GM12878 (cell line): ENCODE data around the gene RNF167. TPM values are rescaled to one million over a fixed set of nuclear protein-coding genes. Genes with fewer than 3 reads are reported as not detected.
A peak's percentile ranks its signal among the peaks of the same experiment; 100 is the strongest.

Experiments used
- ATAC-seq: fragments of 200-7000 bp; cut with Tn5 transposase; 3 replicates; pipeline ENCODE4 v1.9.1; 2020; ENCODE audit warnings: mild to moderate bottlenecking, moderate library complexity
- Bru-seq: library from RNA; stranded (reverse); fragments of 400-500 nt; gene quantifications from one replicate; lab custom pipeline; 2021; lab: Mats Ljungman, UMichigan
- BruChase-seq, 2 experiments: library from RNA; stranded (reverse); fragments of 400-500 nt; gene quantifications; one replicate each; lab custom pipeline; 2021; lab: Mats Ljungman, UMichigan
- BruUV-seq: library from RNA; stranded (reverse); fragments of 400-500 nt; replicated peaks from 2 replicates; lab custom pipeline; 2021; lab: Mats Ljungman, UMichigan
- CTCF ChIA-PET: fragments of 300-600 bp; sonication (Branson Sonifier 250); formaldehyde crosslinking; extraction: SDS; loops from one replicate; lab custom pipeline; 2021; ENCODE audit warnings: inconsistent platforms; lab: Yijun Ruan, JAX
- POLR2A ChIA-PET: fragments of 350-600 bp; formaldehyde crosslinking; extraction: SDS; loops from one replicate; lab custom pipeline; 2021; ENCODE audit warnings: inconsistent platforms; lab: Charles Lee
- RAD21 ChIA-PET: fragments of 300-600 bp; sonication (Branson Sonifier 250); formaldehyde crosslinking; loops from one replicate; lab custom pipeline; 2023; ENCODE audit warnings: antibody characterized with exemption; ENCODE audit not compliant: unreplicated experiment; lab: Charles Lee
- SMC1A ChIA-PET: fragments of 300-600 bp; sonication (Branson Sonifier 250); formaldehyde crosslinking; loops from one replicate; lab custom pipeline; 2023; ENCODE audit not compliant: unreplicated experiment, uncharacterized antibody; lab: Charles Lee
- DNase-seq: peaks from one replicate; pipeline ENCODE4 v3.0.0-alpha.2; 2011; ENCODE audit warnings: low read depth, low spot score
- FAIRE-seq: peaks from 3 replicates; lab custom pipeline; 2011; peaks lifted over from hg19 to GRCh38; lab: Jason Lieb, UNC
- H2AFZ ChIP-seq: 2 replicates; pipeline ENCODE4 v1.6.0; 2011; ENCODE audit warnings: low read depth, low read length, control low read depth; ENCODE audit not compliant: control insufficient read depth
- H3K27ac ChIP-seq: 2 replicates; pipeline ENCODE4 v1.5.1; 2011; ENCODE audit warnings: control low read depth; ENCODE audit not compliant: control insufficient read depth, insufficient read depth
- H3K27me3 ChIP-seq, 2 experiments: replicated peaks in 1 of 2; 2 replicates each; pipeline versions ENCODE4 v1.6.0 to v1.6.1; 2011; ENCODE audit warnings: low read length in 1 of 2; ENCODE audit not compliant: control insufficient read depth in 2 of 2, insufficient read depth in 2 of 2
- H3K36me3 ChIP-seq, 2 experiments: 2 replicates each; pipeline ENCODE4 v1.5.1; 2011; ENCODE audit warnings: low read length in 1 of 2; ENCODE audit not compliant: control insufficient read depth in 2 of 2, insufficient read depth in 2 of 2
- H3K4me1 ChIP-seq: 2 replicates; pipeline ENCODE4 v1.6.1; 2011; ENCODE audit warnings: mild to moderate bottlenecking, low read length, moderate library complexity, mixed read lengths; ENCODE audit not compliant: control insufficient read depth, insufficient read depth
- H3K4me2 ChIP-seq: 2 replicates; pipeline ENCODE4 v1.6.0; 2011; ENCODE audit warnings: control low read depth; ENCODE audit not compliant: control insufficient read depth, insufficient read depth
- H3K4me3 ChIP-seq: fragments of 200-600 bp; sonication (generic); 2 replicates; pipeline ENCODE4 v1.5.1; 2016
- H3K79me2 ChIP-seq: 2 replicates; pipeline ENCODE4 v1.6.0; 2011; ENCODE audit warnings: low read length; ENCODE audit not compliant: control insufficient read depth, insufficient read depth
- H3K9ac ChIP-seq: 2 replicates; pipeline ENCODE4 v1.8.0; 2011; ENCODE audit warnings: low read length, control low read depth, mixed read lengths; ENCODE audit not compliant: control insufficient read depth, insufficient read depth
- H3K9me3 ChIP-seq: replicated peaks from 3 replicates; pipeline ENCODE4 v1.5.1; 2011; ENCODE audit warnings: mild to moderate bottlenecking, low read length; ENCODE audit not compliant: control insufficient read depth, insufficient read depth
- H4K20me1 ChIP-seq: 2 replicates; pipeline ENCODE4 v1.6.0; 2011; ENCODE audit not compliant: control insufficient read depth, insufficient read depth
- FOXM1 ChIP-seq: IDR thresholded peaks from 2 replicates; pipeline ENCODE4 v1.6.1; 2012; ENCODE audit warnings: low read depth, mild to moderate bottlenecking, inconsistent platforms, low read length, moderate library complexity
- MAX ChIP-seq: IDR thresholded peaks from 2 replicates; pipeline ENCODE4 v1.6.1; 2012; ENCODE audit warnings: low read depth, low read length, improper control_type of control experiment
- NFYB ChIP-seq: IDR thresholded peaks from 2 replicates; pipeline ENCODE4 v1.6.1; 2011; ENCODE audit warnings: low read depth, mild to moderate bottlenecking, low read length, improper control_type of control experiment, moderate library complexity; ENCODE audit not compliant: insufficient read depth
- NKRF ChIP-seq: fragments of 450-650 bp; conservative IDR thresholded peaks from 2 replicates; pipeline ENCODE4 v1.6.1; 2017; ENCODE audit warnings: mild to moderate bottlenecking, moderate library complexity
- NR2F1 ChIP-seq: fragments of 450-650 bp; conservative IDR thresholded peaks from 2 replicates; pipeline ENCODE4 v1.6.1; 2017; ENCODE audit warnings: mild to moderate bottlenecking
- SREBF2 ChIP-seq: IDR thresholded peaks from 2 replicates; pipeline ENCODE4 v1.6.1; 2012; ENCODE audit warnings: mild to moderate bottlenecking, low read length
- ZBED1 ChIP-seq: IDR thresholded peaks from 2 replicates; pipeline ENCODE4 v1.6.1; 2016; ENCODE audit warnings: borderline replicate concordance
- ZBTB11 ChIP-seq: fragments of 450-650 bp; formaldehyde crosslinking; IDR thresholded peaks from 2 replicates; pipeline ENCODE4 v1.5.0; 2022; ENCODE audit warnings: mild to moderate bottlenecking, missing genetic modification characterization
- ZNF24 ChIP-seq: fragments of 450-650 bp; IDR thresholded peaks from 2 replicates; pipeline ENCODE4 v1.6.1; 2017; ENCODE audit warnings: antibody characterized with exemption, mild to moderate bottlenecking
- WGBS: methylation state at CpG from one replicate; pipeline ENCODE4 v1.1.6; 2016; ENCODE audit warnings: low lambda C conversion rate; ENCODE audit not compliant: insufficient replicate concordance, insufficient coverage; ENCODE audit errors: missing lambda C conversion rate; 5-methylcytosine and 5-hydroxymethylcytosine counted together
- in situ Hi-C: fragments of 300-500 bp; cut with MboI; formaldehyde crosslinking; loops from 9 replicates; pipeline ENCODE4 v1.14.3; 2018; ENCODE audit warnings: mixed read lengths
- intact Hi-C: fragments of 100-400 bp; cut with micrococcal nuclease; formaldehyde crosslinking; loops from one replicate; pipeline ENCODE4 v1.14.2; 2022; ENCODE audit not compliant: unreplicated experiment
- long read RNA-seq, 2 experiments: library from polyadenylated mRNA; unstranded; transcript quantifications; one replicate each; pipeline ENCODE4 v2.0.0, GENCODE V29; 2019 to 2020
- polyA minus RNA-seq, 3 experiments: library from RNA; depleted of rRNA, polyadenylated mRNA; stranded (reverse); fragments of >200 nt; gene quantifications; 2 replicates each; pipeline ENCODE4 v1.2.3, GENCODE V29; 2011
- polyA plus RNA-seq, 11 experiments: library from polyadenylated mRNA; depleted of rRNA in 4 of 11; unstranded in 6 of 11; stranded (reverse) in 5 of 11; fragments of >200 nt; fragmentation: Nextera tagmentation in 4 of 11; fragmentation: Illumina TruSeq in 1 of 11; extraction: Ambion mirVana in 4 of 11; extraction: Trizol in 1 of 11; gene quantifications; 1 replicate in 1 of 11; 2 replicates in 10 of 11; pipeline versions ENCODE4 v1.2.1 to v1.2.3, GENCODE V29; 2011 to 2016; ENCODE audit warnings: inconsistent platforms in 2 of 11, missing spikeins in 2 of 11, low read depth in 1 of 11
- total RNA-seq, 4 experiments: library from RNA; depleted of rRNA in 3 of 4; stranded (reverse); fragments of >200 nt in 3 of 4; fragmentation: Illumina TruSeq in 1 of 4; extraction: Trizol in 1 of 4; gene quantifications; 2 replicates each; pipeline versions ENCODE4 v1.2.1 to v1.2.3, GENCODE V29; 2013 to 2021

RNF167 gene
- total RNA-seq (2013; cell fraction: nucleolus; rRNA removed), result 36.5 and 46.0 TPM in 2 replicates
- total RNA-seq (2014; rRNA removed) (47.6 and 52.9 TPM in 2 replicates), total RNA-seq (2014; rRNA removed; fragmentation: Illumina TruSeq; extraction: Trizol) (57.4 and 63.9 TPM in 2 replicates), total RNA-seq (2021) (86.5 and 91.3 TPM in 2 replicates), polyA plus RNA-seq (2011; rRNA removed) (58.4 and 90.7 TPM in 2 replicates), polyA plus RNA-seq (2014; fragmentation: Illumina TruSeq; extraction: Trizol) (132 and 147 TPM in 2 replicates), polyA plus RNA-seq (2014; fragmentation: Nextera tagmentation; extraction: Ambion mirVana) (10 to 100 TPM; 33.6 to 35.3 TPM), polyA plus RNA-seq (2014; rRNA removed) (87.1 and 87.9 TPM in 2 replicates), polyA plus RNA-seq (2016; fragmentation: Nextera tagmentation; extraction: Ambion mirVana) (10 to 100 TPM; 49.7 to 57.7 TPM), polyA minus RNA-seq (2011; rRNA and poly(A)+ RNA removed) (68.8 and 133 TPM in 2 replicates), Bru-seq, nascent RNA (percentile 88 among the genes with signal in this experiment), BruChase-seq, experiment 1, labeled RNA remaining after a 6-hour chase (percentile 91 among the genes with signal in this experiment), BruChase-seq, experiment 2, labeled RNA remaining after a 2-hour chase (percentile 86 among the genes with signal in this experiment)
- 69.5 TPM for polyA plus RNA-seq (2011; ENCODE audit: low read depth)
- polyA plus RNA-seq (2011; cell fraction: cytosol; rRNA removed), result 174 and 192 TPM in 2 replicates
- polyA plus RNA-seq (2011; cell fraction: nucleus; rRNA removed), result 178 and 241 TPM in 2 replicates
- 87.5 and 90.3 TPM in 2 replicates for polyA plus RNA-seq (2012)
- 54.1 and 60.8 TPM in 2 replicates for polyA minus RNA-seq (2011; cell fraction: cytosol; rRNA and poly(A)+ RNA removed)
- 41.7 and 74.5 TPM in 2 replicates for polyA minus RNA-seq (2011; cell fraction: nucleus; rRNA and poly(A)+ RNA removed)
- long read RNA-seq, experiment 1, transcript RNF167-201 (10 exons, 1,915 nt), result minor isoform, 7 of 40 reads
- long read RNA-seq, experiment 1, transcript RNF167-211 (9 exons, 1,757 nt), result major isoform, 13 of 40 reads
- long read RNA-seq, experiment 1, partial matches to known transcripts, result 5 of 40 reads
- long read RNA-seq, experiment 1, other reads (novel, unspliced or antisense), result 12 of 40 reads
- long read RNA-seq, experiment 2, partial matches to known transcripts, result 3 of 5 reads
- long read RNA-seq, experiment 2, other reads (novel, unspliced or antisense), result 2 of 5 reads

- ChIA-PET POLR2A (interaction anchor here (0.6 to 17.5 kb wide), 18 partner anchors 9 to 1503 kb away, joined by 3 to 272 read pairs (median 4); partner anchors contain the start of genes CAMTA2, DERL2, ENO3 and INCA1), RAD21 (interaction anchor here (0.8 to 2.8 kb wide), 11 partner anchors 8 to 384 kb away, joined by 3 to 31 read pairs (median 6); partner anchors contain the start of genes ARRB2, CHRNE, ENO3 and INCA1), CTCF (interaction anchor here (1.1 to 3.5 kb wide), 10 partner anchors 11 to 207 kb away, joined by 3 to 28 read pairs (median 4); partner anchors contain the start of genes C17orf107, CHRNE, ENO3 and SPAG7), SMC1A (interaction anchor here (0.7 to 4.5 kb wide), 14 partner anchors 12 to 316 kb away, joined by 3 to 38 read pairs (median 4); partner anchors contain the start of genes CAMTA2, CHRNE, ENO3 and SPAG7)
- Histone ChIP-seq H4K20me1 (no peaks in the 10 kb centered on the region; the same call in 1 of the 2 replicates), H3K4me2 (peak within 1 kb of the TSS; percentile 98), H2AFZ (peak within 1 kb of the TSS; percentile 77), H3K27ac (peak within 1 kb of the TSS; percentile 97), H3K36me3 (peaks cover 12 to 25% of the 10 kb centered on the region in 2 experiments), H3K27me3 (no peaks in the 10 kb centered on the region), H3K9ac (peak within 1 kb of the TSS; percentile 98), H3K4me1 (peaks cover 41% of the 10 kb centered on the region), H3K4me3 (peak within 1 kb of the TSS; percentile 92), H3K79me2 (peaks cover 67% of the 10 kb centered on the region), H3K9me3 (no peaks in the 10 kb centered on the region)
- in situ Hi-C loops (no loop called here), intact Hi-C loops (loop anchor here (5.0 kb wide), 1 partner anchor 297 kb away; no protein-coding TSS in a partner anchor)
- DNase-seq, result peak; percentile 100
- FAIRE-seq, result peak; percentile 98
- no TSS peak for BruUV-seq
- peak; percentile 83 for ATAC-seq
- WGBS, result under 1% methylated on average over 66 of the region's 72 CpGs
- peak; percentile 83; the same call in 1 of the 2 replicates for TF ChIP-seq ZBED1
- TF ChIP-seq ZBTB11 (CRISPR knock-in tag), result no peak
- TF ChIP-seq NFYB, result peak; percentile 44; the same call in 1 of the 2 replicates
- peak; percentile 78 for TF ChIP-seq NKRF
- TF ChIP-seq MAX, result peak; percentile 52; the same call in 1 of the 2 replicates
- no peak for TF ChIP-seq FOXM1
- TF ChIP-seq ZNF24, result peak; percentile 17; the same call in 1 of the 2 replicates
- peak; percentile 75 for TF ChIP-seq NR2F1
- TF ChIP-seq SREBF2, result no peak
Observed at GRCh38 chr17:4939796-4940554, at the start of gene RNF167, which contains the start of gene SLC25A11. Gene RNF167, plus strand, starts transcription at chr17:4940268. Its CDS starts 642 bp downstream, at chr17:4940910. Gene SLC25A11, minus strand, starts transcription at chr17:4940046. Its CDS starts 136 bp downstream, at chr17:4939910.
